Measurements from ENCODE around the gene NIN.
"Not testable (repeated sequence)": the region's sequence is repeated elsewhere in the genome, so short reads cannot be mapped to it uniquely, and the experiment has no call there.

NIN gene

GRCh38 chr14:50697659-50698290 is 133.2 kb downstream of the NIN start:
- DNase-seq = no peak

DNA sequence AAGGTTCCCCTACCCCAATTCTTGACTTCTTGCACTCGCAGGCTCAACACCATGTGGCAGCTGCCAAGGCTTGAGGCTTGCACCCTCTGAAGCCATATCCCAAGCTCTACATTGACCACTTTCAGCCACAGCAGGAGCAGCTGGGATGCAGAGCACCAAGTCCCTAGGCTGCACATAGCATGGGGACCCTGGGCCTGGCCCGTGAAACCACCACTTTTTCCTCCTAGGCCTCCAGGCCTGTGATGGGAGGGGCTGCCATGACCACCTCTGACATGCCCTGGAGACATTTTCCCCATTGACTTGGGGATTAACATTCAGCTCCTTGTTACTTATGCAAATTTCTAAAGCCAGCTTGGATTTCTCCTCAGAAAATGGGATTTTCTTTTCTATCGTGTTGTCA is 136.7 kb downstream of the NIN start:
- DNase-seq = not testable (repeated sequence)

DNA sequence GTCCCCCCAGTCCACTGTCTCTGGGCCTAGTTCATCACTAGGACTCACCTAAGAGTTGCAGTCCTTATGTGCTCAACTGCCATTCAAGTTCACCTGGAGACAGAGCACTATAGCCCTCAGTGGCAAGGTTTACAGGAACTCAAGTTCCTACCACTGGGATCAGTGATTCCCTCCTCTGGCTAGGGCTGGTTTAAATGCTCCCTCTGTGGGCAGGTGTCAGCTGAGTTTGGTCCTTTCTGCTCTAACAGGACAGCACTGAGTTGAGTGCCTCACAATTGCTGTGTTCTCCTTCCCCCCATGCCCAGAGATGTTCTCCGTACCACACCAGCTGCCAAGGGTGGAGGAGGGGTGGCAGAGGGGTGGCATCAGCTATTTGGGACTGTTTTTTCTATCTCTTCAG is 142.1 kb downstream of the NIN start:
- no peak for DNase-seq

DNA sequence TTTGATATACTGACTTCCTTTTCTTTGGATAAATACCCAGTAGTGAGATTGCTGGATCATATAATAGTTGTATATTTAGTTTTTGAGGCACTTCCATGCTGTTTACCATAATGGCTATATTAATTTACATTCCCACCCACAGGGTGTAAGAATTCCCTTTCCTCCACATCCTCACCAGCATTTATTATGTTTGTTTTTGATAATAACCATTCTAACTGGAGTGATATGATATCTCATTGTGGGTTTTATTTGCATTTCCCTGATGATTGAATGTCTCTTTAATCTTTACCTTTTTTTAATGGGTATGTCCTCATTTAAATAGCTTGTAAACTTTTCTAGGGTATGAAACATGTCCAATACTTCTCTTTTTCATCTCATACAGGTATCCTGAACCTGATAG is 151.3 kb downstream of the NIN start:
- no peak for DNase-seq

DNA sequence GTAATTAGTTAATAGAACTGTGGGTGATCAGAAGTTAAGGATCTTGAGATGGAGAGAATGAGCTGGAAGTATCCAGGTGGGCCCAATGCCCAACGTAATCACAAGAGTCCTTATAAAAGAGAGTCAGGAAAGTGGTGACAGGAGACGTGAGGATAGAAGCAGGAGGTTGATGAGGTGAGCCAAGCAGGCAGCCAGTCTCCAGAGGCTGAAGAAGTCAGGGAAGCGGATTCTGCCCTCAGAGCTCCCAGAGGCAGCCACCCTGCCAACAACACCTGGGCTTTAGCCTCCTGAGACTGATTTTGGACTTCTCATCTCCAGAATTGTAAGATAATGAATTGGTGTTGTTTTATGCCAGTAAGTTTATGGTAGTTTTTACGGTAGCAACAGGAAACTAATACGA is 152.8 kb downstream of the NIN start:
- DNase-seq = no peak

- DNase-seq = no peak
Measured at GRCh38 chr14:50677527-50678063, 153.4 kb downstream of the NIN start.

GRCh38 chr14:50676814-50677516 is 154.0 kb downstream of the NIN start:
- no peak for DNase-seq

- DNase-seq = no peak
Measured at GRCh38 chr14:50675597-50675996, 155.4 kb downstream of the NIN start.

DNA sequence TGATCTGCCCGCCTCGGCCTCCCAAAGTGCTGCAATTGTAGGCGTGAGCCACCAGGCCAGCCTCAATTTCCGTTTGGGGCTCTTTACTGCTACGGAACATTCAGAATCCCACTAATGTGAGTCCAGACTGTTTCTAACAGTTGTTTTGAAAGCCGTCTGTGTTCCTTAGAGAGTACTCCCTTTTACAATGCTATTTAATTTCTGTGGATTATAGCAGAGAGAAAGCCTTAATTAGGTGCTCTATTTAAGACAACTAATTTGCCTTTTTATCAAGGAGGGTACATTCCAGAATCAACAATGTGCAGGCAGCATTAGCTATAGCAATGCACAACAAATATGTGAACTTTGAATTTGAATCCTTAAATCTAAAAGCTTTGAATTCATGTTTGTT is 160.1 kb downstream of the NIN start:
- no peak for DNase-seq

DNA sequence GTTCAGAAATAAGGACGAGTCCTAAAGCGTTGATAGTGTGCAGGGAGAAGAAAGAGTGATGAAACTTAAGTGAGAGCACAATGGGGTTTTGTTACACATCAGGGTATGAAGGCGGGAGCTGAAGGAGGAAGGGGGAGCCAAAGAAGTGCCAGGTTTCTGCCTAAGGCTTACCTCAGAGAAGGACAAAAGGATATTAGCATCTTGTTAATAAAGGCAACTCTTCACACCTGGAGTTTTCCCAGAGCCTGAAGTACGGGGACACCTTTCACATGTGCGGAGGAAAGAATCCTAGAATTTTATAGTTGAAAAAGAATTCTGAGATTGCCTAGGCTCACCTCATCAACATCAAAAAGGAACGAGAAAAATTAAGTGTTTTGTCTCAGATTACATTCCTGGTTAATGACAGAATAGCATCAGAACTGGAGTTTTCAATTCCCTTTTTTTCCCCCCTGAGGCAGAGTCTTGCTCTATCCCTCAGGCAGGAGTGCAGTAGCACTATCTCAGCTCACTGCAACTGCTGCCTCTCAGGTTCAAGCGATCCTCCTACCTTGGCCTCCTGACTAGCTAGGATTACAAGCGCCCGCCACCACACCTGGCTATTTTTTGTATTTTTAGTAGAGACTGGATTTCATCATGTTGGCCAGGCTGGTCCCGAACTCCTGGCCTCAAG is 160.6 kb downstream of the NIN start:
- no peak for DNase-seq
